Stimulated activated CD8-positive, alpha-beta memory T cell treated with anti-CD3 and anti-CD28 coated beads, Interleukin-12 subunit alpha, Interleukin-12 subunit beta, amount 100 ng/mL, for 1 hour (primary cell): ENCODE results near the gene SSX2B.
"Not testable (repeated sequence)": the region's sequence is repeated elsewhere in the genome, so short reads cannot be mapped to it uniquely, and the experiment has no call there.

Experiments
- DNase-seq: peaks from one replicate; pipeline ENCODE4 v3.0.0-alpha.2; 2020; ENCODE audit warnings: low read depth

The SSX2B gene

GRCh38 chrX:52750952-52751351 is at the start of gene SSX2B:
SSX2B (plus strand) TSS chrX:52751252; CDS start chrX:52752681, 1,429 bp downstream.
- not testable (repeated sequence) for DNase-seq

- DNase-seq: not testable (repeated sequence)
Observed at GRCh38 chrX:52707078-52707477, 44.0 kb upstream of the SSX2B start, which contains the start of gene SSX2. SSX2 (minus strand) TSS chrX:52707178; CDS start chrX:52705749, 1,429 bp downstream.

GRCh38 chrX:52765983-52766382 is 14.9 kb downstream of the SSX2B start:
- DNase-seq: not testable (repeated sequence)

DNA sequence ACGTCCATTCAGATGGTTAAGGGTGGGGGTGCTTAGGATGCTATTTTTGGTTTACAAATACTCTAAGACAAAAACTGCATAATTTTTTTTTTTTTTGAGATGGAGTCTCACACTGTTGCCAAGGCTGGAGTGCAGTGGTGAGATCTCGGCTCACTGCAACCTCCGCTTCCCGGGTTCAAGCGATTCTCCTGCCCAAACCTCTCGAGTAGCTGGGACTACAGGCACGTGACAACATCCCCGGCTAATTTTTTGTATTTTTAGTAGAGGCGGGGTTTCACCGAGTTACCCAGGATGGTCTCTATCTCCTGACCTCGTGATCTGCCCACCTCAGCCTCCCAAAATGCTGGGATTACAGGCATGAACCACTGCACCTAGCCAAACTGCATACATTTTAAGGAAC is 22.5 kb downstream of the SSX2B start:
- not testable (repeated sequence) for DNase-seq

- not testable (repeated sequence) for DNase-seq
Observed at GRCh38 chrX:52797327-52797726, 46.3 kb downstream of the SSX2B start, which contains the start of gene SPANXN5. SPANXN5 (minus strand) TSS chrX:52797427; CDS start chrX:52797348, 79 bp downstream.

- DNase-seq: not testable (repeated sequence)
Observed at GRCh38 chrX:52804876-52805275, 53.8 kb downstream of the SSX2B start.
